Endothelial cell of umbilical vein (primary cell): ENCODE measurements around the gene KIN. TPM values are rescaled to one million over a fixed set of nuclear protein-coding genes. Genes with fewer than 3 reads are reported as not detected.

Source experiments
- BruUV-seq: library from RNA; stranded (reverse); fragments of 400-500 nt; replicated peaks from 2 replicates; lab custom pipeline; 2021; lab: Mats Ljungman, UMichigan
- CTCF ChIA-PET: fragments of 300-600, 350-600 bp; sonication (Branson Sonifier 250); formaldehyde crosslinking; loops from one replicate; lab custom pipeline; 2021; ENCODE audit warnings: antibody characterized with exemption, inconsistent platforms; lab: Charles Lee
- POLR2A ChIA-PET: fragments of 300-600, 350-600 bp; sonication (Branson Sonifier 250); formaldehyde crosslinking; loops from one replicate; lab custom pipeline; 2021; ENCODE audit warnings: antibody characterized with exemption, inconsistent platforms; lab: Charles Lee
- DNase-seq: peaks from one replicate; pipeline ENCODE4 v3.0.0-alpha.2; 2011; ENCODE audit warnings: low read depth, low spot score
- FAIRE-seq: peaks from 2 replicates; lab custom pipeline; 2011; peaks lifted over from hg19 to GRCh38; lab: Jason Lieb, UNC
- H2AFZ ChIP-seq: 2 replicates; pipeline ENCODE4 v1.6.0; 2012; ENCODE audit warnings: low read depth, low read length, control low read depth, inconsistent platforms
- H3K27ac ChIP-seq: 2 replicates; pipeline ENCODE4 v1.5.1; 2011; ENCODE audit warnings: low read depth, mild to moderate bottlenecking, control low read depth, low read length, moderate library complexity; ENCODE audit not compliant: insufficient read depth
- H3K27me3 ChIP-seq, 2 experiments: 2 replicates each; pipeline versions ENCODE4 v1.6.0 to v1.6.1; 2011; ENCODE audit warnings: low read length in 2 of 2, mixed read lengths in 1 of 2; ENCODE audit not compliant: control insufficient read depth in 2 of 2, insufficient read depth in 2 of 2
- H3K36me3 ChIP-seq, 2 experiments: 2 replicates in 1 of 2; 3 replicates in 1 of 2; pipeline ENCODE4 v1.5.1; 2011; ENCODE audit warnings: low read length in 2 of 2, mild to moderate bottlenecking in 1 of 2, moderate library complexity in 1 of 2; ENCODE audit not compliant: control insufficient read depth in 2 of 2, insufficient read depth in 2 of 2; ENCODE audit errors: extremely low read depth in 1 of 2
- H3K4me1 ChIP-seq: 3 replicates; pipeline ENCODE4 v1.5.1; 2011; ENCODE audit warnings: mild to moderate bottlenecking, low read length; ENCODE audit not compliant: control insufficient read depth, insufficient read depth; ENCODE audit errors: extremely low read depth
- H3K4me2 ChIP-seq: 2 replicates; pipeline ENCODE4 v1.6.1; 2011; ENCODE audit warnings: low read length, control low read depth, mixed read lengths; ENCODE audit not compliant: insufficient read depth
- H3K4me3 ChIP-seq, 3 experiments: fragments of 200-600 bp in 1 of 3; sonication (generic), shearing (Covaris generic) in 1 of 3; replicated peaks in 1 of 3; 2 replicates each; pipeline ENCODE4 v1.5.1; 2011 to 2016; ENCODE audit warnings: control low read depth in 3 of 3, low read length in 3 of 3, mild to moderate bottlenecking in 2 of 3, inconsistent platforms in 1 of 3, low read depth in 1 of 3, moderate library complexity in 1 of 3; ENCODE audit not compliant: insufficient read depth in 1 of 3
- H3K79me2 ChIP-seq: 2 replicates; pipeline ENCODE4 v1.6.0; 2012; ENCODE audit warnings: low read length, inconsistent platforms; ENCODE audit not compliant: control insufficient read depth, insufficient read depth
- H3K9ac ChIP-seq: replicated peaks from 2 replicates; pipeline ENCODE3; 2011; ENCODE audit warnings: low read length, control low read depth; ENCODE audit not compliant: insufficient read depth; ENCODE audit errors: extremely low read depth
- H3K9me1 ChIP-seq: replicated peaks from 3 replicates; pipeline ENCODE4 v1.6.0; 2011; ENCODE audit warnings: mild to moderate bottlenecking, low read length; ENCODE audit not compliant: control insufficient read depth, insufficient read depth; ENCODE audit errors: extremely low read depth
- H3K9me3 ChIP-seq: replicated peaks from 2 replicates; pipeline ENCODE4 v1.5.1; 2012; ENCODE audit warnings: low read length, inconsistent platforms; ENCODE audit not compliant: control insufficient read depth, insufficient read depth
- H4K20me1 ChIP-seq: replicated peaks from 2 replicates; pipeline ENCODE3; 2011; ENCODE audit warnings: mild to moderate bottlenecking, low read length; ENCODE audit not compliant: control insufficient read depth, insufficient read depth; ENCODE audit errors: extremely low read depth
- CTCF ChIP-seq, 2 donors: IDR thresholded peaks; 1 replicate in 1 of 2; 2 replicates in 1 of 2; pipeline ENCODE4 v1.5.1; 2011; ENCODE audit warnings: low read length in 2 of 2, mild to moderate bottlenecking in 2 of 2, moderate library complexity in 2 of 2, control low read depth in 1 of 2, inconsistent platforms in 1 of 2, low read depth in 1 of 2; ENCODE audit not compliant: insufficient read depth in 1 of 2; ENCODE audit errors: extremely low read depth in 1 of 2
- EZH2 ChIP-seq: IDR thresholded peaks from 2 replicates; pipeline ENCODE4 v1.6.1; 2012; ENCODE audit warnings: borderline replicate concordance, low read depth, mild to moderate bottlenecking, moderate library complexity, low read length, inconsistent platforms; ENCODE audit not compliant: severe bottlenecking
- FOS ChIP-seq: IDR thresholded peaks from 2 replicates; pipeline ENCODE4 v1.6.1; 2011; ENCODE audit warnings: mild to moderate bottlenecking, low read length, moderate library complexity, borderline replicate concordance; ENCODE audit not compliant: insufficient read depth
- GATA2 ChIP-seq: IDR thresholded peaks from 2 replicates; pipeline ENCODE4 v1.7.0; 2011; ENCODE audit warnings: low read depth, mild to moderate bottlenecking, moderate library complexity, mixed read lengths, low read length; ENCODE audit not compliant: insufficient read length, insufficient read depth
- JUN ChIP-seq: IDR thresholded peaks from 2 replicates; pipeline ENCODE4 v1.6.1; 2011; ENCODE audit warnings: borderline replicate concordance, low read depth; ENCODE audit not compliant: insufficient read length, insufficient read depth
- MAX ChIP-seq: IDR thresholded peaks from 2 replicates; pipeline ENCODE4 v1.6.1; 2011; ENCODE audit not compliant: insufficient read depth, insufficient read length
- POLR2A ChIP-seq: IDR thresholded peaks from 2 replicates; pipeline ENCODE4 v1.6.1; 2012; ENCODE audit warnings: low read depth, mild to moderate bottlenecking, control low read depth, low read length
- POLR2AphosphoS5 ChIP-seq: IDR thresholded peaks from 2 replicates; pipeline ENCODE4 v1.6.1; 2012; ENCODE audit warnings: low read depth, mild to moderate bottlenecking, control low read depth, low read length, moderate library complexity; ENCODE audit not compliant: insufficient read depth
- dilution Hi-C: fragments of 300-500 bp; cut with MboI; formaldehyde crosslinking; loops from one replicate; pipeline ENCODE4 v1.15.0; 2019; ENCODE audit warnings: low sequenced_read_pairs; ENCODE audit not compliant: extremely low pct_ligation_motif_present
- intact Hi-C: fragments of 100-400 bp; cut with micrococcal nuclease; formaldehyde crosslinking; loops from one replicate; pipeline ENCODE4 v1.10.0; 2022
- polyA plus RNA-seq, 4 experiments: library from polyadenylated mRNA; depleted of rRNA in 3 of 4; stranded (reverse) in 3 of 4; unstranded in 1 of 4; fragments of >200 nt; gene quantifications; 2 replicates each; pipeline versions ENCODE4 v1.2.1 to v1.2.3, GENCODE V29; 2011 to 2012; ENCODE audit warnings: missing spikeins in 1 of 4
- total RNA-seq: library from RNA; stranded (reverse); gene quantifications from 2 replicates; pipeline ENCODE4 v1.2.3, GENCODE V29; 2021

Gene KIN
- total and polyA plus RNA-seq, 2 donors (not counting 3 experiments of a cell fraction or from before 2014, with no cell fraction given): 2.6 to 14.4 TPM

GRCh38 chr10:7756360-7756992 is 31.3 kb downstream of the KIN start:
- ChIA-PET POLR2A (no interaction called here), CTCF (interaction anchor here (0.6 to 2.7 kb wide), 20 partner anchors 11 to 1546 kb away, joined by 3 to 25 read pairs (median 4); partner anchors contain the start of genes ATP5F1C, KIN and TAF3)

More at GRCh38 chr10:7756360-7756992, 31.3 kb downstream of the KIN start:
- BruUV-seq: no TSS peak
- dilution Hi-C loops: no loop called here
- FAIRE-seq (no peak), DNase-seq (peak; percentile 52)
- no peak overlapping the region for H3K9ac ChIP-seq
- no peaks in the 10 kb centered on the region for H3K79me2 ChIP-seq
- no peaks in the 10 kb centered on the region for H3K9me1 ChIP-seq
- intact Hi-C loops: loop anchor here (2.0 kb wide), 1 partner anchor 1548 kb away; no protein-coding TSS in a partner anchor
- no peaks in the 10 kb centered on the region for H3K27me3 ChIP-seq
- no peak overlapping the region for H3K27ac ChIP-seq
- no peaks in the 10 kb centered on the region for H4K20me1 ChIP-seq
- H3K4me1 ChIP-seq: no peaks in the 10 kb centered on the region
- no peak overlapping the region for H3K4me2 ChIP-seq
- no peaks in the 10 kb centered on the region for H3K9me3 ChIP-seq
- TF ChIP-seq POLR2AphosphoS5 (no peak), JUN (no peak), GATA2 (no peak), POLR2A (no peak), FOS (no peak), MAX (no peak), CTCF (IDR thresholded peaks at IDR 0.05; ENCODE audit: extremely low read depth in 1 of 2, insufficient read depth in 1 of 2, low read depth in 1 of 2, low read length in 2 of 2) (peak; percentile 48 to 70), EZH2 (no peak)
- H3K36me3 ChIP-seq: peaks cover 8 to 16% of the 10 kb centered on the region in 2 experiments
- H3K4me3 ChIP-seq: no peak overlapping the region
- H2AFZ ChIP-seq: no peak overlapping the region
